ENCODE data around the gene SNX2.

DNA sequence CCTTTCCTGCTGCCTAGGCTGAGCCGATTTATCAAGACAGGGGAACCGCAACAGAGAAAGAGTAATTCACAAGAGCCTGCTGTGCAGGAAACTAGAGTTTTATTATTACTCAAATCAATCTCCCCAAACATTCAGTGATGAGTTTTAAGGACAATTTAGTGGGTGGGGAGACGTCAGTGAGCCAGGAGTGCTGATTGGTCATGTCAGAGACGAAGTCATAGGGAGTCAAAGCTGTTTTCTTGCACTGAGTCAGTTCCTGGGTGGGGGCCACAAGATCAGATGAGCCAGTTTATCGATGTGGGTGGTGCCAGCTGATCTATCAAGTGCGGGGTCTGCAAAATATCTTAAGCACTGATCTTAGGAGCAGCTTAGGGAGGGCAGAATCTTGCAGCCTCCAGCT, 89.5 kb downstream of the SNX2 start:
- TF ChIP-seq, protein P1, sequence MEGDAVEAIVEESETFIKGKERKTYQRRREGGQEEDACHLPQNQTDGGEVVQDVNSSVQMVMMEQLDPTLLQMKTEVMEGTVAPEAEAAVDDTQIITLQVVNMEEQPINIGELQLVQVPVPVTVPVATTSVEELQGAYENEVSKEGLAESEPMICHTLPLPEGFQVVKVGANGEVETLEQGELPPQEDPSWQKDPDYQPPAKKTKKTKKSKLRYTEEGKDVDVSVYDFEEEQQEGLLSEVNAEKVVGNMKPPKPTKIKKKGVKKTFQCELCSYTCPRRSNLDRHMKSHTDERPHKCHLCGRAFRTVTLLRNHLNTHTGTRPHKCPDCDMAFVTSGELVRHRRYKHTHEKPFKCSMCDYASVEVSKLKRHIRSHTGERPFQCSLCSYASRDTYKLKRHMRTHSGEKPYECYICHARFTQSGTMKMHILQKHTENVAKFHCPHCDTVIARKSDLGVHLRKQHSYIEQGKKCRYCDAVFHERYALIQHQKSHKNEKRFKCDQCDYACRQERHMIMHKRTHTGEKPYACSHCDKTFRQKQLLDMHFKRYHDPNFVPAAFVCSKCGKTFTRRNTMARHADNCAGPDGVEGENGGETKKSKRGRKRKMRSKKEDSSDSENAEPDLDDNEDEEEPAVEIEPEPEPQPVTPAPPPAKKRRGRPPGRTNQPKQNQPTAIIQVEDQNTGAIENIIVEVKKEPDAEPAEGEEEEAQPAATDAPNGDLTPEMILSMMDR (IDR thresholded peaks at IDR 0.05; ENCODE audit: low read depth, low read length, missing input control): no peak
- TF ChIP-seq YY1 (IDR thresholded peaks at IDR 0.05) (no peak), NR2F2 (IDR thresholded peaks at IDR 0.05) (no peak), SP1 (IDR thresholded peaks at IDR 0.05) (no peak), FOXA2 (IDR thresholded peaks at IDR 0.05) (no peak), FOXA1 (IDR thresholded peaks at IDR 0.05) (no peak), EGR1 (IDR thresholded peaks at IDR 0.05; ENCODE audit: low read depth in 2 of 2) (no peak), TAF1 (conservative IDR thresholded peaks at IDR 0.05) (no peak), RXRA (IDR thresholded peaks at IDR 0.05) (no peak), JUND (IDR thresholded peaks at IDR 0.05) (no peak)
- TF ChIP-seq, protein P2, sequence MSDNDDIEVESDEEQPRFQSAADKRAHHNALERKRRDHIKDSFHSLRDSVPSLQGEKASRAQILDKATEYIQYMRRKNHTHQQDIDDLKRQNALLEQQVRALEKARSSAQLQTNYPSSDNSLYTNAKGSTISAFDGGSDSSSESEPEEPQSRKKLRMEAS (IDR thresholded peaks at IDR 0.05): no peak
- TF ChIP-seq, protein P3, sequence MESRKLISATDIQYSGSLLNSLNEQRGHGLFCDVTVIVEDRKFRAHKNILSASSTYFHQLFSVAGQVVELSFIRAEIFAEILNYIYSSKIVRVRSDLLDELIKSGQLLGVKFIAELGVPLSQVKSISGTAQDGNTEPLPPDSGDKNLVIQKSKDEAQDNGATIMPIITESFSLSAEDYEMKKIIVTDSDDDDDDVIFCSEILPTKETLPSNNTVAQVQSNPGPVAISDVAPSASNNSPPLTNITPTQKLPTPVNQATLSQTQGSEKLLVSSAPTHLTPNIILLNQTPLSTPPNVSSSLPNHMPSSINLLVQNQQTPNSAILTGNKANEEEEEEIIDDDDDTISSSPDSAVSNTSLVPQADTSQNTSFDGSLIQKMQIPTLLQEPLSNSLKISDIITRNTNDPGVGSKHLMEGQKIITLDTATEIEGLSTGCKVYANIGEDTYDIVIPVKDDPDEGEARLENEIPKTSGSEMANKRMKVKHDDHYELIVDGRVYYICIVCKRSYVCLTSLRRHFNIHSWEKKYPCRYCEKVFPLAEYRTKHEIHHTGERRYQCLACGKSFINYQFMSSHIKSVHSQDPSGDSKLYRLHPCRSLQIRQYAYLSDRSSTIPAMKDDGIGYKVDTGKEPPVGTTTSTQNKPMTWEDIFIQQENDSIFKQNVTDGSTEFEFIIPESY (IDR thresholded peaks at IDR 0.05): no peak
- TF ChIP-seq, protein P4, sequence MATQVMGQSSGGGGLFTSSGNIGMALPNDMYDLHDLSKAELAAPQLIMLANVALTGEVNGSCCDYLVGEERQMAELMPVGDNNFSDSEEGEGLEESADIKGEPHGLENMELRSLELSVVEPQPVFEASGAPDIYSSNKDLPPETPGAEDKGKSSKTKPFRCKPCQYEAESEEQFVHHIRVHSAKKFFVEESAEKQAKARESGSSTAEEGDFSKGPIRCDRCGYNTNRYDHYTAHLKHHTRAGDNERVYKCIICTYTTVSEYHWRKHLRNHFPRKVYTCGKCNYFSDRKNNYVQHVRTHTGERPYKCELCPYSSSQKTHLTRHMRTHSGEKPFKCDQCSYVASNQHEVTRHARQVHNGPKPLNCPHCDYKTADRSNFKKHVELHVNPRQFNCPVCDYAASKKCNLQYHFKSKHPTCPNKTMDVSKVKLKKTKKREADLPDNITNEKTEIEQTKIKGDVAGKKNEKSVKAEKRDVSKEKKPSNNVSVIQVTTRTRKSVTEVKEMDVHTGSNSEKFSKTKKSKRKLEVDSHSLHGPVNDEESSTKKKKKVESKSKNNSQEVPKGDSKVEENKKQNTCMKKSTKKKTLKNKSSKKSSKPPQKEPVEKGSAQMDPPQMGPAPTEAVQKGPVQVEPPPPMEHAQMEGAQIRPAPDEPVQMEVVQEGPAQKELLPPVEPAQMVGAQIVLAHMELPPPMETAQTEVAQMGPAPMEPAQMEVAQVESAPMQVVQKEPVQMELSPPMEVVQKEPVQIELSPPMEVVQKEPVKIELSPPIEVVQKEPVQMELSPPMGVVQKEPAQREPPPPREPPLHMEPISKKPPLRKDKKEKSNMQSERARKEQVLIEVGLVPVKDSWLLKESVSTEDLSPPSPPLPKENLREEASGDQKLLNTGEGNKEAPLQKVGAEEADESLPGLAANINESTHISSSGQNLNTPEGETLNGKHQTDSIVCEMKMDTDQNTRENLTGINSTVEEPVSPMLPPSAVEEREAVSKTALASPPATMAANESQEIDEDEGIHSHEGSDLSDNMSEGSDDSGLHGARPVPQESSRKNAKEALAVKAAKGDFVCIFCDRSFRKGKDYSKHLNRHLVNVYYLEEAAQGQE (IDR thresholded peaks at IDR 0.05): no peak
- TF ChIP-seq, protein P5, sequence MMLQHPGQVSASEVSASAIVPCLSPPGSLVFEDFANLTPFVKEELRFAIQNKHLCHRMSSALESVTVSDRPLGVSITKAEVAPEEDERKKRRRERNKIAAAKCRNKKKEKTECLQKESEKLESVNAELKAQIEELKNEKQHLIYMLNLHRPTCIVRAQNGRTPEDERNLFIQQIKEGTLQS (IDR thresholded peaks at IDR 0.05): no peak
